ENCODE measurements around the gene ARHGEF11. TPM values are rescaled to one million over a fixed set of nuclear protein-coding genes. Genes with fewer than 3 reads are reported as not detected.

Gene ARHGEF11
- total RNA-seq, 4 donors from 2014 or later: 29.3 to 76.3 (median 35.7) TPM

DNA sequence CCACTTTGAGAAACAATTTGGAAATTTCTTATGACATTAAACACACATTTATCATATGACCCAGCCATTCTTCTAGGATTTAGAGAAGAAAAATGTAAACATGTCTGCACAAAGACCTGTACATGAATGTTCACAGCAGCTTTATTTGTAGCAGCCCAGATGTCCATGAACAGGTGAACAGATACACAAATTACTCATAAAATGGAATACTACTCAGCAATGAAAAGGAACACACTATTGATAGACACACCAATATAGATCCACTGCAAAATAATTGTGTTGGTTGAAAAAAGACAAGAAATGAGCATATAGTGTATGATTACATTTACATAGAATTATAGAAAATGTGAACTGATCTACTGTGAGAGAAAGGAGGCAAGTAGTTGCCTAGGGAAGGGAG lies 26.1 kb downstream of the ARHGEF11 start:
- TF ChIP-seq, protein P1, sequence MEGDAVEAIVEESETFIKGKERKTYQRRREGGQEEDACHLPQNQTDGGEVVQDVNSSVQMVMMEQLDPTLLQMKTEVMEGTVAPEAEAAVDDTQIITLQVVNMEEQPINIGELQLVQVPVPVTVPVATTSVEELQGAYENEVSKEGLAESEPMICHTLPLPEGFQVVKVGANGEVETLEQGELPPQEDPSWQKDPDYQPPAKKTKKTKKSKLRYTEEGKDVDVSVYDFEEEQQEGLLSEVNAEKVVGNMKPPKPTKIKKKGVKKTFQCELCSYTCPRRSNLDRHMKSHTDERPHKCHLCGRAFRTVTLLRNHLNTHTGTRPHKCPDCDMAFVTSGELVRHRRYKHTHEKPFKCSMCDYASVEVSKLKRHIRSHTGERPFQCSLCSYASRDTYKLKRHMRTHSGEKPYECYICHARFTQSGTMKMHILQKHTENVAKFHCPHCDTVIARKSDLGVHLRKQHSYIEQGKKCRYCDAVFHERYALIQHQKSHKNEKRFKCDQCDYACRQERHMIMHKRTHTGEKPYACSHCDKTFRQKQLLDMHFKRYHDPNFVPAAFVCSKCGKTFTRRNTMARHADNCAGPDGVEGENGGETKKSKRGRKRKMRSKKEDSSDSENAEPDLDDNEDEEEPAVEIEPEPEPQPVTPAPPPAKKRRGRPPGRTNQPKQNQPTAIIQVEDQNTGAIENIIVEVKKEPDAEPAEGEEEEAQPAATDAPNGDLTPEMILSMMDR (IDR thresholded peaks at IDR 0.05; ENCODE audit: low read depth): no peak

- TF ChIP-seq, protein P1 (IDR thresholded peaks at IDR 0.05; ENCODE audit: low read depth): no peak
These were observed 33.7 kb downstream of the ARHGEF11 start for GRCh38 chr1:157011845-157012244.

GRCh38 chr1:157008502-157008901 lies 37.0 kb downstream of the ARHGEF11 start:
- TF ChIP-seq, protein P1 (IDR thresholded peaks at IDR 0.05; ENCODE audit: low read depth): no peak

DNA sequence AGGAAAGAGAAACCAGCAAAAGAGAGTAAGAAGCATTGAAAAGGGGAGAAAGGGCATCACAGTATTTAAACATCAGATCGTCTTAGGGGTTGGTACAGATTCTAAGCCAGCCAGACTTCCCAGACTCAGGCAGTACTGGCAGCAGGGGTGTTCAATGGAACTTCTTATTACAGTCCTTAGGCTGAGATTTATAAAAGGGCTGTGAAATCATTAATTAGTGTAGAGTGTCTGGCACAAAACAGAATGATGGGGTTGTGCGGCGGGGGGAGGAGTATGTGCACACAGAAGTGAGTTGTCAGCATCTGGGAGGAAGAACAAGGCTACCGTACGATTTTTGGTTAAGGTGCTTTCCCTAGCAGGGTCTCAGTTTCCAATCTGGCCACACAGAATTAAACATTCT lies 38.2 kb downstream of the ARHGEF11 start:
- TF ChIP-seq, protein P1 (IDR thresholded peaks at IDR 0.05; ENCODE audit: low read depth): no peak

- TF ChIP-seq, protein P1 (IDR thresholded peaks at IDR 0.05; ENCODE audit: low read depth): no peak
These were observed 38.9 kb downstream of the ARHGEF11 start for GRCh38 chr1:157006676-157007075.

DNA sequence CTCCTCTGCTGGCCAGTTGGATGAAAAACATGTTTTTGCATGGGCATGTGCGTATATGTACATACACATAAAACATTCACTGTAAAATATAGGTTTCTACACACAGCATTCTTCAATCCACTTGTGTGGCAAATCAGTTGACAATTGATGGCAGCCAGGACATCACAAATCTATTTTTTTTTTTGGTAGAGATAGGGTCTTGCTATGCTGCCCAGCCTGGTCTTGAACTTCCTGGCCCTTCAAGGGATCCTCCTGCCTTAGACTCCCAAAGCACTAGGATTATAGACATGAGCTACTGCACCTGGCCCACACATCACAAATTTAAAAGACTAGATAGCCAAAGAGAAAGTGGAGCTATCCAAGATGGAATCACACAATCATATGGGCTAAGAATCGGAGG lies 39.6 kb downstream of the ARHGEF11 start:
- TF ChIP-seq, protein P1 (IDR thresholded peaks at IDR 0.05; ENCODE audit: low read depth): no peak

DNA sequence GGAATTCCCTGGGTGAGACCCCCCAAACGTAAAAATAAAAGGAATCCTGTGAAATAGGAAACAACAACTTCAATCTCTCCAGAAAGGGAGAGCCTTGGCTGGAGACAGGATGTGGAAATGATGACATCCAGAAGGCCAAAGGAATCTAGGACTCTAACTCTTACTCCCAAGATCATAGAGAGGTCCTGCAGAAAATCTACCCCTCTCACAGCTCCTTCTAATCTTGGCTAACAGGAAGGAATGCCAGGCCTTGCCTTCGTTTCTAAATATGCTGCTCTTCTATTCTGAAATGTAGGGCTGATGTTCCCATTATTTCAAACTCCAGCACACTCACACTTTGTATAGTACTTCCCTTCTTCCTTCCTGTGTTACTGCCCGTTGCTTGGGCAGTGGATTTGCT lies 40.7 kb downstream of the ARHGEF11 start:
- TF ChIP-seq, protein P1 (IDR thresholded peaks at IDR 0.05; ENCODE audit: low read depth): no peak
